PC-9 (cell line): ENCODE measurements around the gene GPR137B.

Experiments used
- CTCF ChIP-seq: fragments of 200-600 bp; sonication (generic); conservative IDR thresholded peaks from 2 replicates; pipeline ENCODE4 v1.6.1; 2017; ENCODE audit warnings: mixed run types, antibody characterized with exemption, mild to moderate bottlenecking, moderate library complexity
- EZH2 ChIP-seq: fragments of 200-600 bp; sonication (generic); IDR thresholded peaks from 2 replicates; pipeline ENCODE4 v1.8.0; 2017; ENCODE audit warnings: antibody characterized with exemption, low read depth

- no peak for TF ChIP-seq CTCF
- no peak for TF ChIP-seq EZH2
These were observed 42.9 kb upstream of the GPR137B start for GRCh38 chr1:236099355-236099974.
